Gastrocnemius medialis (tissue), 4 donors: ENCODE measurements around the gene ADPRH. TPM values are rescaled to one million over a fixed set of nuclear protein-coding genes. Genes with fewer than 3 reads are reported as not detected.

Experiments
- ATAC-seq, 2 donors: fragments of 150-250 bp; one replicate each; pipeline ENCODE4 v1.9.1; 2016
- DNase-seq, 2 donors: peaks; one replicate each; pipeline ENCODE4 v3.0.0-alpha.2; 2019
- H3K27ac ChIP-seq, 4 donors: fragments of 200-600 bp; sonication (generic); 1 replicate in 1 of 4; 2 replicates in 3 of 4; pipeline ENCODE4 v1.5.1; 2016 to 2018; ENCODE audit warnings: mild to moderate bottlenecking in 2 of 4, moderate library complexity in 1 of 4
- H3K27me3 ChIP-seq, 3 donors: fragments of 200-600 bp; sonication (generic) in 2 of 3; 1 replicate in 1 of 3; 2 replicates in 2 of 3; pipeline versions ENCODE4 v1.5.1 to v1.6.0; 2016 to 2019; ENCODE audit warnings: mild to moderate bottlenecking in 1 of 3, moderate library complexity in 1 of 3
- H3K36me3 ChIP-seq, 2 donors: fragments of 200-600 bp; sonication (generic) in 1 of 2; one replicate each; pipeline ENCODE4 v1.5.1; 2017 to 2018
- H3K4me1 ChIP-seq, 2 donors: fragments of 200-600 bp; sonication (generic) in 1 of 2; one replicate each; pipeline ENCODE4 v1.5.1; 2016 to 2017; ENCODE audit warnings: mild to moderate bottlenecking in 2 of 2
- H3K4me3 ChIP-seq, 4 donors: fragments of 200-600 bp; sonication (generic) in 3 of 4; 1 replicate in 1 of 4; 2 replicates in 3 of 4; pipeline ENCODE4 v1.5.1; 2016 to 2019; ENCODE audit warnings: mild to moderate bottlenecking in 2 of 4
- H3K9me3 ChIP-seq, 3 donors: fragments of 200-600 bp; sonication (generic) in 2 of 3; 1 replicate in 1 of 3; 2 replicates in 2 of 3; pipeline ENCODE4 v1.5.1; 2016 to 2019
- POLR2A ChIP-seq, 2 donors: fragments of 450-650 bp; IDR thresholded peaks; one replicate each; pipeline ENCODE4 v1.6.1; 2017; ENCODE audit warnings: antibody characterized with exemption in 2 of 2, mild to moderate bottlenecking in 2 of 2, moderate library complexity in 2 of 2
- in situ Hi-C, 4 donors: fragments of 200-750 bp; cut with MboI; loops; one replicate each; pipeline versions ENCODE4 v1.15.0 to v1.8.0; 2017; ENCODE audit warnings: low sequenced_read_pairs in 4 of 4
- intact Hi-C: fragments of 100-400 bp; cut with DNase I; formaldehyde crosslinking; loops from one replicate; pipeline ENCODE4 v1.15.1; 2023; ENCODE audit warnings: low total_unique reads
- total RNA-seq, 4 donors: library from RNA; depleted of rRNA; stranded (reverse); fragments of >200 nt; gene quantifications; one replicate each; pipeline versions ENCODE4 v1.1.0 to v1.2.3, GENCODE V29; 2016
- TF ChIP-seq, protein P1 (sequence below), 5 experiments: fragments of 450-650 bp in 3 of 5; fragments of 200-600 bp in 2 of 5; sonication (generic) in 2 of 5; IDR thresholded peaks in 4 of 5; conservative IDR thresholded peaks in 1 of 5; 1 replicate in 4 of 5; 2 replicates in 1 of 5; pipeline ENCODE4 v1.5.1; 2016 to 2019; ENCODE audit warnings: antibody characterized with exemption in 5 of 5, mild to moderate bottlenecking in 3 of 5, moderate library complexity in 3 of 5

Gene ADPRH
- total RNA-seq, 4 donors from 2014 or later: 8.2 to 15.3 (median 10.3) TPM

DNA sequence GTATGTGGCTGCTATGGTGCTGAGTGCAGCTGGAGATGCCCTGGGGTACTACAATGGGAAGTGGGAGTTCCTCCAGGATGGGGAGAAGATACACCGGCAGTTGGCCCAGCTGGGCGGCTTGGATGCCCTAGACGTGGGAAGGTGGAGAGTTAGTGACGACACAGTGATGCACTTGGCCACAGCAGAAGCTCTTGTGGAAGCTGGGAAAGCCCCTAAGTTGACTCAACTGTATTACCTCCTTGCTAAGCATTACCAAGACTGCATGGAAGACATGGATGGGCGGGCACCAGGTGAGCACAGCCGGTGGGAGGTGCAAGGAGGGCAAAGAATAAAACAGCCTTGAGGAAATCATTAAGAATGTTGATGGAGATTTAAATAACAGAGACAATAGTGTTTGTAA, 2.9 kb downstream of the ADPRH start:
- in situ Hi-C loops (no loop called here), intact Hi-C loops (no loop called here)
- no peaks in the 10 kb centered on the region for H3K27me3 ChIP-seq
- peaks cover 0 to 9% of the 10 kb centered on the region in 2 donors for H3K36me3 ChIP-seq
- no peak for TF ChIP-seq POLR2A (IDR thresholded peaks at IDR 0.05)
- TF ChIP-seq, protein P1, sequence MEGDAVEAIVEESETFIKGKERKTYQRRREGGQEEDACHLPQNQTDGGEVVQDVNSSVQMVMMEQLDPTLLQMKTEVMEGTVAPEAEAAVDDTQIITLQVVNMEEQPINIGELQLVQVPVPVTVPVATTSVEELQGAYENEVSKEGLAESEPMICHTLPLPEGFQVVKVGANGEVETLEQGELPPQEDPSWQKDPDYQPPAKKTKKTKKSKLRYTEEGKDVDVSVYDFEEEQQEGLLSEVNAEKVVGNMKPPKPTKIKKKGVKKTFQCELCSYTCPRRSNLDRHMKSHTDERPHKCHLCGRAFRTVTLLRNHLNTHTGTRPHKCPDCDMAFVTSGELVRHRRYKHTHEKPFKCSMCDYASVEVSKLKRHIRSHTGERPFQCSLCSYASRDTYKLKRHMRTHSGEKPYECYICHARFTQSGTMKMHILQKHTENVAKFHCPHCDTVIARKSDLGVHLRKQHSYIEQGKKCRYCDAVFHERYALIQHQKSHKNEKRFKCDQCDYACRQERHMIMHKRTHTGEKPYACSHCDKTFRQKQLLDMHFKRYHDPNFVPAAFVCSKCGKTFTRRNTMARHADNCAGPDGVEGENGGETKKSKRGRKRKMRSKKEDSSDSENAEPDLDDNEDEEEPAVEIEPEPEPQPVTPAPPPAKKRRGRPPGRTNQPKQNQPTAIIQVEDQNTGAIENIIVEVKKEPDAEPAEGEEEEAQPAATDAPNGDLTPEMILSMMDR (IDR thresholded peaks at IDR 0.05 in 4 of 5, conservative IDR thresholded peaks at IDR 0.05 in 1 of 5): no peak
- H3K27ac ChIP-seq: peak overlapping the region in 1 of 4 donors; percentile 97
- no peak for ATAC-seq
- H3K4me3 ChIP-seq: no peak overlapping the region
- DNase-seq: no peak
- H3K4me1 ChIP-seq: peaks cover 8 to 13% of the 10 kb centered on the region in 2 donors
- H3K9me3 ChIP-seq: no peaks in the 10 kb centered on the region

DNA sequence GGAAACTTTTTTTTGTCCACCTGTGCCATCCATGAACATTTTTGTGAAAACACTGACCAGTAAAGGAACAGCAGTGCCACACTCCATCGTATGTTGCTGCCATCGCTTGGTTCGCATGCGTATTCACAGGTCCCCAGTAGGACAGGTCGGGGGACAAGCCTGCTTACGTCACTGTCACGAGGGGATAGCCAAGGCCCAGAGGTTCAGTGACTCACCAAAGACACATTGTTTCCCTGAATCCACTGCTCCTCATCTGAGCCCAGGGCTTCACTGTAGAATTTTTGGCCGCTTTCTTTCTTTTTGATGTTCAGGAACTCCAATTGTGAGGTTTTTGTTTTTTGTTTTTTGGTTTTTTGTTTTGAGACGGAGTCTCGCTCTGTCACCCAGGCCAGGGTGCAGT, 5.9 kb downstream of the ADPRH start:
- in situ Hi-C loops: no loop called here
- no peak for ATAC-seq
- Histone ChIP-seq H3K36me3 (peaks cover 0 to 10% of the 10 kb centered on the region in 2 donors), H3K4me3 (no peak overlapping the region), H3K4me1 (peaks cover 5% of the 10 kb centered on the region in 2 donors), H3K27me3 (no peaks in the 10 kb centered on the region), H3K27ac (no peak overlapping the region), H3K9me3 (no peaks in the 10 kb centered on the region)
- no peak for DNase-seq
- no peak for TF ChIP-seq POLR2A (IDR thresholded peaks at IDR 0.05)
- TF ChIP-seq, protein P1 (IDR thresholded peaks at IDR 0.05 in 4 of 5, conservative IDR thresholded peaks at IDR 0.05 in 1 of 5): no peak
- intact Hi-C loops: no loop called here

DNA sequence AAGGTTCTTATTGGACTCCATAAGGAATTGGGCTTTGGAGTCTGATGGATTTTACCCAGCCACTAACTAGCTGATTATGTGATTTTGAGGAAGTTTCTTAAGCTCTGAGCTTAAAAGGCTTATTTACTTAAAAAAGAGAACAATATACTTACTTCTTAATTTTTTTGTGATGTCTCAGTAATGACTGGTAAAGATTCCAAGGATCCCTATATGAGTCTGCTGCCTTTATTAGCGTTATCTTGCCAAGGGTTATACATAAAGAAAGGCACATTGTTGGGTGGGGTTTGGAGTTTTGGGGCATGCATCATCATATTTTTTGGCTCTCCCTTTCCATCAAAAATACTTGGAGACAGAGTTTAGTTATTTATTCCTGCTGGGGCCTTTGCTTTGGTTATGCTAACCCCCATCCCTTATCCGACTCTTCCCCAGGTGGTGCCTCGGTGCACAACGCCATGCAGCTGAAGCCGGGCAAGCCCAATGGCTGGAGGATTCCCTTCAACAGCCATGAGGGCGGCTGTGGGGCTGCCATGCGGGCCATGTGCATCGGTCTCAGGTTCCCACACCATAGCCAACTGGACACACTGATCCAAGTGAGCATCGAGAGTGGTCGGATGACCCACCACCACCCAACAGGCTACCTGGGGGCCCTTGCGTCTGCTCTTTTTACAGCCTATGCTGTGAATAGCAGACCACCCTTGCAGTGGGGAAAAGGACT, 6.7 kb downstream of the ADPRH start:
- in situ Hi-C loops: no loop called here
- intact Hi-C loops: no loop called here
- ATAC-seq (no peak), DNase-seq (no peak)
- no peaks in the 10 kb centered on the region for H3K27me3 ChIP-seq
- TF ChIP-seq, protein P1 (IDR thresholded peaks at IDR 0.05 in 4 of 5, conservative IDR thresholded peaks at IDR 0.05 in 1 of 5): no peak
- TF ChIP-seq POLR2A (IDR thresholded peaks at IDR 0.05): no peak
- no peaks in the 10 kb centered on the region for H3K9me3 ChIP-seq
- peaks cover 0 to 10% of the 10 kb centered on the region in 2 donors for H3K36me3 ChIP-seq
- no peak overlapping the region for H3K27ac ChIP-seq
- H3K4me3 ChIP-seq: no peak overlapping the region
- H3K4me1 ChIP-seq: no peaks in the 10 kb centered on the region

DNA sequence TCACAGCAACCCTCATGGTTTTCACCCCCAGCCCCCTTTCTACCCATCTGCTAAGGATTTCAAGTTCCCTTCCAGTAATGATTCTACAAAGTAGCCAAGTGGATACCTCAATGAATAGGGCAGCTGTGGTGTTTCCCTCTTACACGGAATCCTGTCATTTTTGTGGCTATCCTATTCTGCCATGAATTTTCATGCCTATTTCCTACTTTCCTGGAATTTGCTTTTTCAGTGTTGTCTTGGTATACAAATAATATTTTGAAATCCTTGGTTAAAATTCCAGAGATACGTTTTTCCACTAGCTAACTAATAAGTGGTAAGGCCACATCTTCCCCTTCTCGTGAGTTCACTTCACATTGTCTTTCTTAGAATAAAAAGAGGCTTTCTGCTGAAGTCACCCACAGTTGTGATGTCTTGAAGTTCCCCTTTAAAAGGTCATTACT, 7.5 kb downstream of the ADPRH start:
- in situ Hi-C loops (no loop called here), intact Hi-C loops (no loop called here)
- H3K27me3 ChIP-seq: no peaks in the 10 kb centered on the region
- no peaks in the 10 kb centered on the region for H3K9me3 ChIP-seq
- DNase-seq: no peak
- no peak overlapping the region for H3K27ac ChIP-seq
- no peaks in the 10 kb centered on the region for H3K4me1 ChIP-seq
- H3K4me3 ChIP-seq: no peak overlapping the region
- peaks cover 0 to 10% of the 10 kb centered on the region in 2 donors for H3K36me3 ChIP-seq
- TF ChIP-seq POLR2A (IDR thresholded peaks at IDR 0.05): no peak
- TF ChIP-seq, protein P1 (IDR thresholded peaks at IDR 0.05 in 4 of 5, conservative IDR thresholded peaks at IDR 0.05 in 1 of 5): no peak
- ATAC-seq: no peak
